Duodenal mucosa (tissue), 2 donors: Measurements from ENCODE around the gene INSM2.

Experiments
- H3K27ac ChIP-seq: one replicate; pipeline ENCODE4 v1.7.0; 2013; ENCODE audit warnings: low read depth, low read length
- H3K27me3 ChIP-seq, 2 donors: one replicate each; pipeline ENCODE4 v1.7.0; 2013; ENCODE audit warnings: low read length in 2 of 2, control low read depth in 1 of 2; ENCODE audit not compliant: insufficient read depth in 2 of 2, control insufficient read depth in 1 of 2
- H3K36me3 ChIP-seq, 2 donors: one replicate each; pipeline ENCODE4 v1.7.0; 2013; ENCODE audit warnings: low read length in 2 of 2, control low read depth in 1 of 2; ENCODE audit not compliant: insufficient read depth in 2 of 2, control insufficient read depth in 1 of 2
- H3K4me1 ChIP-seq, 2 donors: one replicate each; pipeline ENCODE4 v1.7.0; 2013; ENCODE audit warnings: low read length in 2 of 2, control low read depth in 1 of 2; ENCODE audit not compliant: insufficient read depth in 2 of 2, control insufficient read depth in 1 of 2
- H3K4me3 ChIP-seq, 2 donors: one replicate each; pipeline ENCODE4 v1.7.0; 2013; ENCODE audit warnings: low read length in 2 of 2, low read depth in 1 of 2
- H3K9ac ChIP-seq, 2 donors: one replicate each; pipeline ENCODE4 v1.7.0; 2013; ENCODE audit warnings: low read length in 2 of 2, low read depth in 1 of 2
- H3K9me3 ChIP-seq, 2 donors: one replicate each; pipeline ENCODE4 v1.7.0; 2013; ENCODE audit warnings: low read length in 2 of 2, control low read depth in 1 of 2; ENCODE audit not compliant: control insufficient read depth in 1 of 2

The INSM2 gene

GRCh38 chr14:35576260-35576659 lies 42.3 kb downstream of the INSM2 start:
- Histone ChIP-seq H3K4me3 (no peak overlapping the region), H3K27ac (no peak overlapping the region), H3K9ac (no peak overlapping the region), H3K4me1 (no peaks in the 10 kb centered on the region), H3K27me3 (no peaks in the 10 kb centered on the region), H3K9me3 (no peaks in the 10 kb centered on the region), H3K36me3 (no peaks in the 10 kb centered on the region)

GRCh38 chr14:35576856-35577255 lies 42.9 kb downstream of the INSM2 start:
- Histone ChIP-seq H3K27me3 (no peaks in the 10 kb centered on the region), H3K36me3 (no peaks in the 10 kb centered on the region), H3K4me3 (no peak overlapping the region), H3K27ac (no peak overlapping the region), H3K9ac (no peak overlapping the region), H3K4me1 (no peaks in the 10 kb centered on the region), H3K9me3 (no peaks in the 10 kb centered on the region)

- no peaks in the 10 kb centered on the region for H3K27me3 ChIP-seq
- no peaks in the 10 kb centered on the region for H3K9me3 ChIP-seq
- no peak overlapping the region for H3K9ac ChIP-seq
- H3K4me1 ChIP-seq = no peaks in the 10 kb centered on the region
- H3K27ac ChIP-seq = no peak overlapping the region
- H3K36me3 ChIP-seq = no peaks in the 10 kb centered on the region
- H3K4me3 ChIP-seq = no peak overlapping the region
These were observed 44.2 kb downstream of the INSM2 start for GRCh38 chr14:35578135-35578534.

GRCh38 chr14:35578639-35579038 lies 44.7 kb downstream of the INSM2 start:
- H3K27me3 ChIP-seq = no peaks in the 10 kb centered on the region
- no peaks in the 10 kb centered on the region for H3K4me1 ChIP-seq
- H3K9me3 ChIP-seq = no peaks in the 10 kb centered on the region
- no peak overlapping the region for H3K4me3 ChIP-seq
- no peak overlapping the region for H3K9ac ChIP-seq
- no peak overlapping the region for H3K27ac ChIP-seq
- no peaks in the 10 kb centered on the region for H3K36me3 ChIP-seq
